HG02642 (cell line): Measurements from ENCODE around the gene SHOC1.
"Not testable (repeated sequence)": the region's sequence is repeated elsewhere in the genome, so short reads cannot be mapped to it uniquely, and the experiment has no call there.

Experiments used
- ATAC-seq: cut with Tn5 transposase; IDR thresholded peaks from one replicate; pipeline ENCODE4 v1.9.1; 2021; ENCODE audit warnings: mild to moderate bottlenecking; ENCODE audit not compliant: unreplicated experiment, poor library complexity

Gene SHOC1

DNA sequence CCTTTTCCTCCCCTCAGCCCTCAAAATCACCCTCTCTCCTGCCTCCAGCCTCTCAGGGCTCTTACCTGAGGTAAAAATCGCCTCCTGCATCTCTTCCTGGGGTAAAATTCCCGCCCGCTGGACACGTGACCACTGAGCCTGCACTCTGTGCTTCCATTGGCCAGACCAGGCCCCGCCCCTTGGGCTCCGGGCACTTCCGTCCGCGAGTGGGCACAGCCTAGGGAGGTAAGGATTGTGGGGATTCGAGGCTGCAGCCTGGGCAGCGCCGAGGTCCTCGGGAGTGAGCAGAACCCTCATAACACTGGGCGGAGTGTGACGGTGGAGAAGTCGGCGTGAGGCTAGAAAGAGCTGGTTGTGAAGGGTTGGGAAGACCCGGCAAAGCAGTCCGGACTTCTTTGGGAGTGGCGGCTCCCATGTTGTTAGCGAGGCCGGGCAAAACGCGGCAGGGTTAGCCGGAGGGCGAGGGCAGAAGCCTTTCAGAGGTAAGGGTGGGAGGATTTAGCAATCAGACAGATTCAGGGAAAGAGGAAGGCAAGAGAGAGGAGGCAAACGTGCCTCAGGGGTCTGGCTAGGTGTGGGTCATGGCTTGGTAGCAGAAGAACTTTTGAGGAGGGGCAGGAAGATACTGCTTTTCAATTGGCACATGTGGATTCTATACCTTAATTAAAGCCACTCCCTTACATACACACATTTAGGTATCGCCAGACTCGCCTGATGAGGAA lies at the start of gene SHOC1:
TSS of gene SHOC1 (minus strand) at position 103 of the 722 bp plus-strand sequence. CDS start 3,519 bp downstream, outside the sequence.
- no peak for ATAC-seq

DNA sequence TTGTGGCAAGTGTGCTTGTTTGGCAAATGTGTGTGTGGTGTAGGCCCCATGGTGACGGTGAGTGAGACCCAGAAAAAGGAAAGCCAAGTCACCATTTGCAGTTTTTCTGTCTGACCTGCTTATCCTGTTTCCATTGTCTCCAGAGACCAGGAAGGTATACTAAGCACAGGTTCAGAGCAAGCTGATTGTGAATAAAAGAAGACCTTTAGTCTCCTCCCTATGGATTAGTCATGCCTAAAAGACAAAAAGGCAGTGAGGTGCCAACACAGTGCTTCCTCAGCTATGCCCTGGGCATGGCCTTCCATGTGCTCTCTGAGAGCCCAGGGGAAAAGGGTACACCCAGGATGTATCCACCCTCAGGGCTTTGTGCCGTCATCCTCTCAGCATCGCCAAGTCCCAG lies 49.2 kb upstream of the SHOC1 start:
- ATAC-seq = no peak

- no peak for ATAC-seq
These were observed 47.6 kb upstream of the SHOC1 start for GRCh38 chr9:111842313-111842712.

- ATAC-seq = no peak
These were observed 45.7 kb upstream of the SHOC1 start for GRCh38 chr9:111840442-111840841.

- ATAC-seq = no peak
These were observed 45.2 kb upstream of the SHOC1 start for GRCh38 chr9:111839987-111840386.

GRCh38 chr9:111839387-111839786 lies 44.6 kb upstream of the SHOC1 start:
- ATAC-seq = no peak

GRCh38 chr9:111838439-111838838 lies 43.7 kb upstream of the SHOC1 start:
- ATAC-seq = no peak

DNA sequence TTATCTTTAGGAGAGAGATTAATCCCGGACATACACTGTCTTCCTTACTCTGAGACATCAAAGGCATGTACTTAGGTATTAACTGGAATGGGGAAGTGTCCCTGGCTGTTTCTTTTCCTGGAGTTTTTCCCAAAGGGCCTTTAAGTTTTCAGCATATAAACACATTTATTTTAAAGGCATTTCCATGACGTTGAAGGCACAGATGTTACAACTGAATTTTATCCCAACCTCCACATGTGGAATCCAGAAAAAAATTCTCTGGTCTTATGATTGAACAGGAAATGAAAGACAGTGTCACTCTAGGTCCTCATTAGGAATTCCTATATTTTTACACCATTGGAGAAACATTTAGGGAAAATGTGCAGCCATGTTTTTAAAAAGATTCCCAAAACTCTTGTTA lies 41.6 kb upstream of the SHOC1 start:
- ATAC-seq = no peak

DNA sequence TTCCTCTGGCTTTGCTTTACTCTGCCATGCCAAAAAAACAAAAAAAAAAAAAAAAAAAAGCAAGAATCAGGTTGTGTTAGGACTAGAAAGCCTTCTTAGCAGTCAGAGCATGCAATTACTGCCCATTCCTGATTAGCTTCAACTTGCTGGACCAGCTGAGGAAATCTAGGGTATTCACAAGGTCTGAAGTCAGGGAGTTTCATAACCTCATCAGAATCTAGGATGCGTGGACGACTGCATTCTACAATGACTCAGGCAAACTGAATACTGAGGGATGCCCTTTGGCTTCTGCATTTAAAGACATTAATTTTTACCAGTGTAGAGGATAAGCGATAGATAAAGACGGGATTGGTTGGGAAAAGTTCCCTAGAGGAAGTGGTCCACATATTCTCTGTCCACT lies 39.2 kb upstream of the SHOC1 start:
- ATAC-seq = no peak

- no peak for ATAC-seq
These were observed 37.7 kb upstream of the SHOC1 start for GRCh38 chr9:111832449-111832848.

GRCh38 chr9:111831371-111832108 lies 36.8 kb upstream of the SHOC1 start:
- ATAC-seq = no peak

DNA sequence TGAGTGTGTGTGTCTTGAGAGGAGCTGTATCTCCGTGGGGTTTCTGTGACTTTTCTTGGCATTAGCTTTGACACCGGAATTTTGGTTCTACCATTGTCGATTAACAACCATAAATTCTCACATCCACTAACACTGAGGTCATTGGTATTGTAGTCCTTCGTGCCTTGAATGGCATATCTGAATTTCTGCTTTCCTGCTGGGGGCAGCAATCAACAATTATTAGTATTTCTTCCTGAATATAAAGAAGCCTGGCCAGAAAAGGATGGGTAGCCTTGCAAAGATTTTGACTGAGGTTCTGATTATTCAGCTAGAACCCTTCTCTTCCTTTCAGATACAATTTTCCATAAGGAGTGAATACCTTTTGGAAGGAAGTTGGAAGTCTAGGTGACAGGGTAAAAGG lies 33.5 kb upstream of the SHOC1 start:
- ATAC-seq = no peak

- ATAC-seq = no peak
These were observed 30.9 kb upstream of the SHOC1 start for GRCh38 chr9:111825468-111826145.

DNA sequence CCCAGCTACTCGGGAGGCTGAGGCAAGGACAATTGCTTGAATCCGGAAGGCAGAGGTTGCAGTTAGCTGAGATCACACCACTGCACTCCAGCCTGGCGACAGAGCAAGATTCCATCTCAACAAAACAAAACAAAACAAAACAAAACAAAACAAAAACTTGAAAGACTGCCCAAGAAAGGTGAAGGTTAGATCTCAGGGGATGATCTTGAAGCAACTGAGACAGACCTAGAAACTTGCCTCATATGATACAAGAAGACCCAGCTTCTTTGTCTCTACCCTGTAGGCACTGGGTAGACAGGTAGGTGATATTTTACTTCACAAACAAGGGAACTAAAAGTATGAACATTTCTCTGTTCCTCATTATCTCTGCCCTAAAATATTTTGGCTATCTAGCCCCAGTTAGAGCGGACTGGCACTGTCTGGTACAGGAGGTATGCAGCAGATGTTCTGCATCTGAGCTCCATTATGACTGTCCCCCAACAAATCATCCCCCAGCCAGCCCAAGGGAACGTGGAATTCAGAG lies 26.3 kb upstream of the SHOC1 start:
- no peak for ATAC-seq

GRCh38 chr9:111819360-111819759 lies 24.6 kb upstream of the SHOC1 start:
- ATAC-seq = no peak

DNA sequence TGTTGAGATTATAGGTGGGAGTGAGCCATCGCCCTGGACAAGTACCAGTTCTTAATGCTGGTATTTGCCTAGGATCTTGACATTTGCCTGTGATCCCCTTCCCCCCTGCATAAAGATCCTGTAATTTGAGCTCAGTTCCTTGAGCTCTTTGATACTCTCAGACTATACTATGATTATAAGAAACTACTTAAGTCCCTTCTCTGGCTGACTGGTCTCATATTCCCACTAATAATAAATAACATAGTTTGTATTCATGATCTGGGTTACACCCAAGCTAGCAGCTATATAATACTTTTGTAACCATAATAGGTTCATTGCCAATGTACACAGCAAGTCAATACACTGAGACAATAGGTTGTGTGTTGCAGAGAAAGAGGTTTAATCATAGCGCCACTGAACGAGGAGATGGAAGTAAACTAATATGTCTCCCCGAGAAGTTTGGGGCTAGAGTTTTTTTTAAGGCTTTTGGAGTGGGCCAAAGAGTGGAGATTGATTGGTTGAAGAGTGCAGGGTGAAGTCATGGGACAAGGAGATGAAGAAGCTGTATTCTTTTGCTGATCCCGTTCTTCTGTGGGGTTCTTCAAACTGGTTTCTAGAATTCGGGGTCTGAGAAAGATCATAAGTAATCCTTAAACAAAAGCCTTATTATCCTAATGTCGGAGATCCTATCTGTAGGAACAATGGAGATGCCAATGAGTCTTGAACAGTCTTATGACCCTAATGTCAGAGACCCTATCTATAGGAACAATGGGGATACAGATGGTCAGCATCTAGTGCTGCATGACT lies 20.7 kb upstream of the SHOC1 start:
- no peak for ATAC-seq

GRCh38 chr9:111812337-111812736 lies 17.6 kb upstream of the SHOC1 start:
- ATAC-seq = no peak

- no peak for ATAC-seq
These were observed 16.2 kb upstream of the SHOC1 start for GRCh38 chr9:111810908-111811307.

DNA sequence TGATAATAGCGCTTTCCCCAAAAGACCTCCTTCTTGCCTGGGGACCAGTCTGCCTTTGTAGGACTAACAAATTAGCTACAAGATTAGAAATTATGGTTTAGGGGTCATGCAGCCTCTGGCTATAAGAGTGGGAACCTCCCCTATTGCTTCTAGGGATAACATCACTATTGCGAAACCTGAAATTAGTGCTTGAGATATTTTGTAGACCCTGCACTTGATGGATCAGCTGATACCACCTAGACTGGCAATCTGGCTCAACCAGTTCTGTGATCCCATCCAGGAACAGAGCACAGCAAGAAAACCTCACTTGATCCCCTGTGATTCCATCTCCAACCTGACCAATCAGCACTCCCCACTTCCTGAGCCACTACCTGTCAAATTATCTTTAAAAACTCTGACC lies 15.7 kb upstream of the SHOC1 start:
- ATAC-seq = not testable (repeated sequence)

DNA sequence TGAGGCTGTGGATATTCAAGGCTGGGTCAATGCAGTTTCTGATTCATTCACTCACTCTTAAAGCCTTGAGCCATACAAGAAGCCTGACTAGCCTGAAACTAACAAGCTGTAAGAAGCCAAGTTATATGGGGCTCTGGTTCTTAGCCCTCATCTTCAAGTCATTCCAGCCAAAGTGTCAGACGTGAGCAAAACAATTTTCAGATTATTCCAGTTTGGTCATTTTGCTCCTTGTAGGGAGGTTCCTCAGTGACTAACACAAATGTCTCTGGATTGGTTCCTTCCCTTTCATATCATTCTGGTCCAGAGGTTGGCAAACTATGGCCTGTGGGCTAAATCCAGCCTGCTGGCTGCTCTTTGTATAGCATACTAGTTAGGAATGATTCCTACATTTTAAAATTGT lies 12.5 kb upstream of the SHOC1 start:
- ATAC-seq = no peak
